Aorta (tissue), 5 donors: ENCODE results near the gene NIPAL3. TPM values are rescaled to one million over a fixed set of nuclear protein-coding genes. Genes with fewer than 3 reads are reported as not detected.

Experiments
- ATAC-seq: fragments of 200-7000 bp; cut with Tn5 transposase; one replicate; pipeline ENCODE4 v1.9.1; 2022; ENCODE audit warnings: moderate library complexity; ENCODE audit not compliant: low FRiP score
- DNase-seq, 2 donors: peaks; one replicate each; pipeline ENCODE4 v3.0.0-alpha.2; 2020
- H3K27ac ChIP-seq, 2 donors: one replicate each; pipeline ENCODE4 v1.5.1; 2013; ENCODE audit warnings: low read length in 2 of 2, mild to moderate bottlenecking in 2 of 2, moderate library complexity in 2 of 2, control low read depth in 1 of 2, inconsistent platforms in 1 of 2, low read depth in 1 of 2
- H3K27me3 ChIP-seq, 2 donors: one replicate each; pipeline ENCODE4 v1.6.1; 2013; ENCODE audit warnings: control low read depth in 1 of 2, low read length in 1 of 2, mild to moderate bottlenecking in 1 of 2, moderate library complexity in 1 of 2; ENCODE audit not compliant: insufficient read depth in 2 of 2, control insufficient read depth in 1 of 2
- H3K36me3 ChIP-seq, 2 donors: one replicate each; pipeline ENCODE4 v1.6.1; 2013; ENCODE audit warnings: control low read depth in 1 of 2, low read length in 1 of 2, mild to moderate bottlenecking in 1 of 2; ENCODE audit not compliant: insufficient read depth in 2 of 2, control insufficient read depth in 1 of 2
- H3K4me1 ChIP-seq, 2 donors: one replicate each; pipeline ENCODE4 v1.6.1; 2013; ENCODE audit warnings: low read length in 2 of 2, control low read depth in 1 of 2, mild to moderate bottlenecking in 1 of 2, moderate library complexity in 1 of 2; ENCODE audit not compliant: insufficient read depth in 2 of 2, control insufficient read depth in 1 of 2
- H3K4me3 ChIP-seq, 2 donors: one replicate each; pipeline ENCODE4 v1.5.1; 2013; ENCODE audit warnings: low read length in 2 of 2, control low read depth in 1 of 2, mild to moderate bottlenecking in 1 of 2
- H3K9me3 ChIP-seq: one replicate; pipeline ENCODE4 v1.6.1; 2013; ENCODE audit warnings: mild to moderate bottlenecking, low read length; ENCODE audit not compliant: control insufficient read depth
- WGBS, 2 donors: extraction: QIAGEN DNeasy Blood & Tissue Kit; methylation state at CpG; one replicate each; pipeline ENCODE4 v1.1.7; 2013; 5-methylcytosine and 5-hydroxymethylcytosine counted together
- intact Hi-C, 2 donors: fragments of 100-400 bp; cut with DNase I; formaldehyde crosslinking; loops; one replicate each; pipeline versions ENCODE4 v1.14.2 to v1.15.0; 2022
- polyA plus RNA-seq, 2 donors: library from polyadenylated mRNA; stranded (reverse); fragments of 200-250 nt; gene quantifications; one replicate each; pipeline ENCODE4 v1.2.3, GENCODE V29; 2013
- total RNA-seq, 2 donors: library from RNA; stranded (reverse); fragmentation: NEBNext Ultra II Directional; extraction: Animal tissue kit (Norgen Biotek cat#: 25700); gene quantifications; one replicate each; pipeline ENCODE4 v1.2.1, GENCODE V29; 2021
- donor health status: healthy with polysubstance abuse.
- donor health status: Bipolar disorder and iron deficiency.
- donor health status: DM: no; HTN: no; CAD: no.
- donor health status: DM: no; HTN: no; CAD: no.
- donor health status: DM: yes; HTN: yes; CAD: no.

Gene NIPAL3
- total and polyA plus RNA-seq, 4 donors = 6.3 to 13.0 (median 8.2) TPM

DNA sequence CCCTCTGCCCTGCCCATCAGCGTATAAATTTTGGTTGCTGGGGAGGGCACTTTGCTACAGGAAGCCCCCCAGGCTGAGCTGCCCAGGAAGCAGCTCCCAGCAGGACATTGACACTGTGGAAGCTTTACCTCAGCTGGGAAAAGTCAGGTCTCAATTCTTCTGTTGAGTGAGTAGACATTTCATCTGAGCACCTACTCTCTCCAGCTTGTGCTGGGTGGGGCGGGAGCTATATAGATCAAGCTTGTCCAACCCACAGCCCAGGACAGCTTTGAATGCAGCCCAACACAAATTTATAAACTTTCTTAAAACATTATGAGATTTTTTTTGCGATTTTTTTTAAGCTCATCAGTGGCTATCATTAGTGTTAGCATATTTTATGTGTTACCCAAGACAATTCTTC is 9.4 kb downstream of the NIPAL3 start:
- no peaks in the 10 kb centered on the region for H3K9me3 ChIP-seq
- no peaks in the 10 kb centered on the region for H3K36me3 ChIP-seq
- intact Hi-C loops = no loop called here
- DNase-seq = no peak
- no peak overlapping the region for H3K4me3 ChIP-seq
- WGBS, 2 donors = 91 to 93% methylated on average over 3 of the region's 3 CpGs
- no peak overlapping the region for H3K27ac ChIP-seq
- H3K27me3 ChIP-seq = no peaks in the 10 kb centered on the region
- ATAC-seq = no peak
- no peaks in the 10 kb centered on the region for H3K4me1 ChIP-seq

DNA sequence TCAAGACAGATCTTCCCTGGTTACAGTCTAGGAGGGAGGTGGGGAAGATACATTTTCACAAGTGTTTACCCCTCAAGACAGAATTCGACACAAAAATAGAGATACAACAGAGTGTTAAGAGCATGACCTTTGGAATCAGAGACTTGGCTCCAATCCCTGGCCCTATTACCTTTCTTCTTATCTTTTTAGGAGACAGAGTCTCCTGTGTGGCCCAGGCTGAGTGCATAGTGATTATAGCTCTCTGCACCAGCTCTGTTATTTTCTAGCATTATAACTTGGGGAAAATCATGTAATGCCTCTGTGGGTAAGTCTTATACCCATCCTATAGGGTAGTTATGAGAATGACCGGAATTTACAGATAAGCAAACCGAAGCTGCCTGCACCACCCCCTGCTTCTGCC is 9.8 kb downstream of the NIPAL3 start:
- WGBS, 2 donors = 79 to 82% methylated on average over 3 of the region's 3 CpGs
- no peak overlapping the region for H3K4me3 ChIP-seq
- H3K4me1 ChIP-seq = no peaks in the 10 kb centered on the region
- ATAC-seq = no peak
- intact Hi-C loops = no loop called here
- no peak for DNase-seq
- H3K9me3 ChIP-seq = no peaks in the 10 kb centered on the region
- no peaks in the 10 kb centered on the region for H3K36me3 ChIP-seq
- no peaks in the 10 kb centered on the region for H3K27me3 ChIP-seq
- H3K27ac ChIP-seq = no peak overlapping the region

GRCh38 chr1:24425922-24426321 is 10.3 kb downstream of the NIPAL3 start:
- no peaks in the 10 kb centered on the region for H3K36me3 ChIP-seq
- no peaks in the 10 kb centered on the region for H3K27me3 ChIP-seq
- WGBS, 2 donors = 80 to 90% methylated on average over 7 of the region's 7 CpGs
- no peaks in the 10 kb centered on the region for H3K9me3 ChIP-seq
- ATAC-seq (no peak), DNase-seq (no peak)
- no peak overlapping the region for H3K27ac ChIP-seq
- no peak overlapping the region for H3K4me3 ChIP-seq
- intact Hi-C loops = no loop called here
- no peaks in the 10 kb centered on the region for H3K4me1 ChIP-seq

- 92 to 93% methylated on average over 7 of the region's 7 CpGs for WGBS, 2 donors
- Histone ChIP-seq H3K27ac (no peak overlapping the region), H3K4me3 (no peak overlapping the region), H3K9me3 (no peaks in the 10 kb centered on the region), H3K4me1 (no peaks in the 10 kb centered on the region), H3K27me3 (no peaks in the 10 kb centered on the region), H3K36me3 (no peaks in the 10 kb centered on the region)
- no peak for DNase-seq
- intact Hi-C loops = no loop called here
- no peak for ATAC-seq
Measured at GRCh38 chr1:24426744-24427544, 11.3 kb downstream of the NIPAL3 start.

DNA sequence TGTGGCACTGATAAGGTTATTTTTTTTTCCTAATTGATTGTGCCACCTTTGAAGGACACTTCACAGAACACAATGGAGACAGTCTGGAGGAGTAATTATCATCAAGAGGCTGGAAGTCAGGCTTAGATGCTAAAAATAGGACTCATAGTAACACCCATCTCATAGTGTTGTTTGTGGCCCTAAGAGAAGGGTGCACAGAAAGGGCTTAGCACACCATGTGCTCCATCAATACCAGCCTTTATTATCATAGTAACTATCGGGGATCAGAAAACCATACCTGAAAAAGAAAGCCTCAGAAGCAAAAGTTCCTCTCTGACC is 11.9 kb downstream of the NIPAL3 start:
- no peak overlapping the region for H3K27ac ChIP-seq
- no peaks in the 10 kb centered on the region for H3K4me1 ChIP-seq
- DNase-seq (no peak), ATAC-seq (no peak)
- intact Hi-C loops = no loop called here
- WGBS, 2 donors = 86 to 93% methylated on average over 1 of the region's 1 CpG
- H3K36me3 ChIP-seq = no peaks in the 10 kb centered on the region
- H3K9me3 ChIP-seq = no peaks in the 10 kb centered on the region
- H3K4me3 ChIP-seq = no peak overlapping the region
- no peaks in the 10 kb centered on the region for H3K27me3 ChIP-seq

GRCh38 chr1:24435782-24436365 is 20.3 kb downstream of the NIPAL3 start:
- Histone ChIP-seq H3K36me3 (no peaks in the 10 kb centered on the region), H3K27me3 (no peaks in the 10 kb centered on the region), H3K4me3 (no peak overlapping the region), H3K4me1 (no peaks in the 10 kb centered on the region), H3K9me3 (no peaks in the 10 kb centered on the region), H3K27ac (no peak overlapping the region)
- no peak for DNase-seq
- no peak for ATAC-seq
- 82 to 84% methylated on average over 8 of the region's 8 CpGs for WGBS, 2 donors
- intact Hi-C loops = no loop called here

- DNase-seq (no peak), ATAC-seq (peak; percentile 15)
- Histone ChIP-seq H3K4me3 (no peak overlapping the region), H3K27me3 (no peaks in the 10 kb centered on the region), H3K36me3 (no peaks in the 10 kb centered on the region), H3K9me3 (no peaks in the 10 kb centered on the region), H3K27ac (no peak overlapping the region), H3K4me1 (no peaks in the 10 kb centered on the region)
- intact Hi-C loops = no loop called here
- 89 to 91% methylated on average over 9 of the region's 9 CpGs for WGBS, 2 donors
Measured at GRCh38 chr1:24437631-24438396, 22.2 kb downstream of the NIPAL3 start.

DNA sequence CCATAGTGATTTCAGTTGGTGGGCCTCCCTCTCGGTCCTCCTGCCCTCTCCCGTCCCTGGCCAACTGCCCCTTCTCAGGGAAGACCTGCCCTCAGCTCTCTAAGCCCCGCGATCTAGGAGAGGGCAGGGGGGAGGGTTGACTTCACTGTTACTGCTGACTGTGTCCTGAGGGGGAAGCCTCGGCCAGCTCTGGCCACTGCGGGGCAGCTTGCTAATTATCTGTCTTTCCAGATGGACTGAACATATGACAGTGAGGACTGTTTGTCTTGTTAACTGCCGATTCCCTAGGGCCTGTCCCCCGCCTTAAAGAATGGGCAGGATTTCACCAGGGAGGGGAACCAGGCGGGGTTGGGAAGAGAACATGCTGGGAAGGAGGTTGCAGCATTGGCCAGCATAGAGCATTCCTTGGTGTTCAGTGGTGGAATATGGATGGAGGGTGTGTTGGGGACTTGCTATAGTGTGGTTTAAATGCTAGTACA is 22.9 kb downstream of the NIPAL3 start:
- Histone ChIP-seq H3K36me3 (no peaks in the 10 kb centered on the region), H3K4me3 (no peak overlapping the region), H3K27me3 (no peaks in the 10 kb centered on the region), H3K4me1 (no peaks in the 10 kb centered on the region), H3K27ac (no peak overlapping the region), H3K9me3 (no peaks in the 10 kb centered on the region)
- intact Hi-C loops = no loop called here
- ATAC-seq (peak; percentile 64), DNase-seq (no peak)
- WGBS, 2 donors = 36 to 47% methylated on average over 9 of the region's 9 CpGs
